ENCODE data around the gene SIDT1.

- TF ChIP-seq, protein P1, sequence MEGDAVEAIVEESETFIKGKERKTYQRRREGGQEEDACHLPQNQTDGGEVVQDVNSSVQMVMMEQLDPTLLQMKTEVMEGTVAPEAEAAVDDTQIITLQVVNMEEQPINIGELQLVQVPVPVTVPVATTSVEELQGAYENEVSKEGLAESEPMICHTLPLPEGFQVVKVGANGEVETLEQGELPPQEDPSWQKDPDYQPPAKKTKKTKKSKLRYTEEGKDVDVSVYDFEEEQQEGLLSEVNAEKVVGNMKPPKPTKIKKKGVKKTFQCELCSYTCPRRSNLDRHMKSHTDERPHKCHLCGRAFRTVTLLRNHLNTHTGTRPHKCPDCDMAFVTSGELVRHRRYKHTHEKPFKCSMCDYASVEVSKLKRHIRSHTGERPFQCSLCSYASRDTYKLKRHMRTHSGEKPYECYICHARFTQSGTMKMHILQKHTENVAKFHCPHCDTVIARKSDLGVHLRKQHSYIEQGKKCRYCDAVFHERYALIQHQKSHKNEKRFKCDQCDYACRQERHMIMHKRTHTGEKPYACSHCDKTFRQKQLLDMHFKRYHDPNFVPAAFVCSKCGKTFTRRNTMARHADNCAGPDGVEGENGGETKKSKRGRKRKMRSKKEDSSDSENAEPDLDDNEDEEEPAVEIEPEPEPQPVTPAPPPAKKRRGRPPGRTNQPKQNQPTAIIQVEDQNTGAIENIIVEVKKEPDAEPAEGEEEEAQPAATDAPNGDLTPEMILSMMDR (IDR thresholded peaks at IDR 0.05; ENCODE audit: insufficient read depth, low read length, poor library complexity, severe bottlenecking), result no peak
- no peak for TF ChIP-seq EZH2phosphoT487 (conservative IDR thresholded peaks at IDR 0.05; ENCODE audit: low read length)
Observed at GRCh38 chr3:113501597-113501996, 30.8 kb upstream of the SIDT1 start.

Measured in SU-DHL-6 (cell line).